Measurements from ENCODE around the gene SND1. TPM values are rescaled to one million over a fixed set of nuclear protein-coding genes. Genes with fewer than 3 reads are reported as not detected.
"Not testable (repeated sequence)": the region's sequence is repeated elsewhere in the genome, so short reads cannot be mapped to it uniquely, and the experiment has no call there.

Gene SND1
- polyA plus RNA-seq, 4 donors, result 47.2 to 148 (median 92.2) TPM

- Histone ChIP-seq H3K27me3 (ENCODE audit: control insufficient read depth in 3 of 3, insufficient read depth in 3 of 3, low read length in 3 of 3) (no peaks in the 10 kb centered on the region), H3K27ac (ENCODE audit: low read depth in 1 of 3, low read length in 2 of 3) (no peak overlapping the region), H3K4me1 (ENCODE audit: control insufficient read depth in 3 of 3, insufficient read depth in 2 of 3, low read depth in 1 of 3, low read length in 2 of 3) (peaks cover 6 to 41% (median 11%) of the 10 kb centered on the region in 3 donors), H3K36me3 (ENCODE audit: control insufficient read depth in 3 of 3, insufficient read depth in 2 of 3, low read depth in 1 of 3, low read length in 3 of 3) (no peaks in the 10 kb centered on the region), H3K4me3 (ENCODE audit: low read depth in 1 of 3, low read length in 3 of 3) (no peak overlapping the region), H3K9me3 (ENCODE audit: control insufficient read depth in 2 of 2, insufficient read depth in 1 of 2, low read depth in 1 of 2, low read length in 1 of 2) (no peaks in the 10 kb centered on the region)
- no peak for FAIRE-seq
- WGBS, 3 donors, result 84 to 89% (median 88%) methylated on average over 2 of the region's 2 CpGs
- DNase-seq, result no peak
Measured at GRCh38 chr7:127899411-127899810, 247.4 kb downstream of the SND1 start.

- no peaks in the 10 kb centered on the region for H3K9me3 ChIP-seq (ENCODE audit: control insufficient read depth in 2 of 2, insufficient read depth in 1 of 2, low read depth in 1 of 2, low read length in 1 of 2)
- DNase-seq, result peak in 1 of 2 donors; percentile 6
- H3K36me3 ChIP-seq (ENCODE audit: control insufficient read depth in 3 of 3, insufficient read depth in 2 of 3, low read depth in 1 of 3, low read length in 3 of 3), result no peaks in the 10 kb centered on the region
- no peak overlapping the region for H3K27ac ChIP-seq (ENCODE audit: low read depth in 1 of 3, low read length in 2 of 3)
- FAIRE-seq, result no peak
- no peak overlapping the region for H3K4me3 ChIP-seq (ENCODE audit: low read depth in 1 of 3, low read length in 3 of 3)
- H3K27me3 ChIP-seq (ENCODE audit: control insufficient read depth in 3 of 3, insufficient read depth in 3 of 3, low read length in 3 of 3), result no peaks in the 10 kb centered on the region
- 15 to 61% (median 36%) methylated on average over 4 of the region's 4 CpGs for WGBS, 3 donors
- peaks cover 6 to 45% (median 11%) of the 10 kb centered on the region in 3 donors for H3K4me1 ChIP-seq (ENCODE audit: control insufficient read depth in 3 of 3, insufficient read depth in 2 of 3, low read depth in 1 of 3, low read length in 2 of 3)
Measured at GRCh38 chr7:127900141-127900540, 248.1 kb downstream of the SND1 start.

- H3K36me3 ChIP-seq (ENCODE audit: control insufficient read depth in 3 of 3, insufficient read depth in 2 of 3, low read depth in 1 of 3, low read length in 3 of 3), result no peaks in the 10 kb centered on the region
- peaks cover 6 to 51% (median 11%) of the 10 kb centered on the region in 3 donors for H3K4me1 ChIP-seq (ENCODE audit: control insufficient read depth in 3 of 3, insufficient read depth in 2 of 3, low read depth in 1 of 3, low read length in 2 of 3)
- WGBS, 3 donors, result 67 to 77% (median 71%) methylated on average over 5 of the region's 5 CpGs
- no peak overlapping the region for H3K27ac ChIP-seq (ENCODE audit: low read depth in 1 of 3, low read length in 2 of 3)
- no peaks in the 10 kb centered on the region for H3K9me3 ChIP-seq (ENCODE audit: control insufficient read depth in 2 of 2, insufficient read depth in 1 of 2, low read depth in 1 of 2, low read length in 1 of 2)
- DNase-seq (no peak), FAIRE-seq (no peak)
- no peaks in the 10 kb centered on the region for H3K27me3 ChIP-seq (ENCODE audit: control insufficient read depth in 3 of 3, insufficient read depth in 3 of 3, low read length in 3 of 3)
- H3K4me3 ChIP-seq (ENCODE audit: low read depth in 1 of 3, low read length in 3 of 3), result no peak overlapping the region
Measured at GRCh38 chr7:127900732-127901685, 249.0 kb downstream of the SND1 start.

GRCh38 chr7:127901895-127902703 is 250.1 kb downstream of the SND1 start:
- Histone ChIP-seq H3K4me1 (ENCODE audit: control insufficient read depth in 3 of 3, insufficient read depth in 2 of 3, low read depth in 1 of 3, low read length in 2 of 3) (peaks cover 7 to 60% (median 15%) of the 10 kb centered on the region in 3 donors), H3K4me3 (ENCODE audit: low read depth in 1 of 3, low read length in 3 of 3) (no peak overlapping the region), H3K36me3 (ENCODE audit: control insufficient read depth in 3 of 3, insufficient read depth in 2 of 3, low read depth in 1 of 3, low read length in 3 of 3) (no peaks in the 10 kb centered on the region), H3K27ac (ENCODE audit: low read depth in 1 of 3, low read length in 2 of 3) (no peak overlapping the region), H3K27me3 (ENCODE audit: control insufficient read depth in 3 of 3, insufficient read depth in 3 of 3, low read length in 3 of 3) (no peaks in the 10 kb centered on the region), H3K9me3 (ENCODE audit: control insufficient read depth in 2 of 2, insufficient read depth in 1 of 2, low read depth in 1 of 2, low read length in 1 of 2) (no peaks in the 10 kb centered on the region)
- DNase-seq (no peak), FAIRE-seq (no peak)
- WGBS, 3 donors, result 83 to 89% (median 84%) methylated on average over 5 of the region's 5 CpGs

- H3K36me3 ChIP-seq (ENCODE audit: control insufficient read depth in 3 of 3, insufficient read depth in 2 of 3, low read depth in 1 of 3, low read length in 3 of 3); FAIRE-seq; H3K4me3 ChIP-seq (ENCODE audit: low read depth in 1 of 3, low read length in 3 of 3); DNase-seq; H3K9me3 ChIP-seq (ENCODE audit: control insufficient read depth in 2 of 2, insufficient read depth in 1 of 2, low read depth in 1 of 2, low read length in 1 of 2); H3K27ac ChIP-seq (ENCODE audit: low read depth in 1 of 3, low read length in 2 of 3); H3K27me3 ChIP-seq (ENCODE audit: control insufficient read depth in 3 of 3, insufficient read depth in 3 of 3, low read length in 3 of 3): not testable (repeated sequence)
- 95 to 97% (median 96%) methylated on average over 6 of the region's 6 CpGs for WGBS, 3 donors
- H3K4me1 ChIP-seq (ENCODE audit: control insufficient read depth in 3 of 3, insufficient read depth in 2 of 3, low read depth in 1 of 3, low read length in 2 of 3), result peaks cover 9 to 66% (median 20%) of the 10 kb centered on the region in 3 donors
Measured at GRCh38 chr7:127902753-127903152, 250.8 kb downstream of the SND1 start.

- Histone ChIP-seq H3K4me1 (ENCODE audit: control insufficient read depth in 3 of 3, insufficient read depth in 2 of 3, low read depth in 1 of 3, low read length in 2 of 3) (peaks cover 9 to 65% (median 20%) of the 10 kb centered on the region in 3 donors), H3K4me3 (ENCODE audit: low read depth in 1 of 3, low read length in 3 of 3) (no peak overlapping the region), H3K27me3 (ENCODE audit: control insufficient read depth in 3 of 3, insufficient read depth in 3 of 3, low read length in 3 of 3) (no peaks in the 10 kb centered on the region), H3K9me3 (ENCODE audit: control insufficient read depth in 2 of 2, insufficient read depth in 1 of 2, low read depth in 1 of 2, low read length in 1 of 2) (no peaks in the 10 kb centered on the region), H3K36me3 (ENCODE audit: control insufficient read depth in 3 of 3, insufficient read depth in 2 of 3, low read depth in 1 of 3, low read length in 3 of 3) (no peaks in the 10 kb centered on the region), H3K27ac (ENCODE audit: low read depth in 1 of 3, low read length in 2 of 3) (no peak overlapping the region)
- 92 to 95% (median 94%) methylated on average over 4 of the region's 4 CpGs for WGBS, 3 donors
- FAIRE-seq (no peak), DNase-seq (no peak)
Measured at GRCh38 chr7:127903892-127904669, 252.1 kb downstream of the SND1 start.

GRCh38 chr7:127904670-127904985 is 252.6 kb downstream of the SND1 start:
- Histone ChIP-seq H3K36me3 (ENCODE audit: control insufficient read depth in 3 of 3, insufficient read depth in 2 of 3, low read depth in 1 of 3, low read length in 3 of 3) (no peaks in the 10 kb centered on the region), H3K4me3 (ENCODE audit: low read depth in 1 of 3, low read length in 3 of 3) (no peak overlapping the region), H3K27ac (ENCODE audit: low read depth in 1 of 3, low read length in 2 of 3) (no peak overlapping the region), H3K9me3 (ENCODE audit: control insufficient read depth in 2 of 2, insufficient read depth in 1 of 2, low read depth in 1 of 2, low read length in 1 of 2) (no peaks in the 10 kb centered on the region), H3K4me1 (ENCODE audit: control insufficient read depth in 3 of 3, insufficient read depth in 2 of 3, low read depth in 1 of 3, low read length in 2 of 3) (peaks cover 9 to 69% (median 20%) of the 10 kb centered on the region in 3 donors), H3K27me3 (ENCODE audit: control insufficient read depth in 3 of 3, insufficient read depth in 3 of 3, low read length in 3 of 3) (no peaks in the 10 kb centered on the region)
- 80 to 89% (median 86%) methylated on average over 6 of the region's 6 CpGs for WGBS, 3 donors
- DNase-seq (no peak), FAIRE-seq (no peak)

GRCh38 chr7:127905021-127905420 is 253.0 kb downstream of the SND1 start:
- H3K36me3 ChIP-seq (ENCODE audit: control insufficient read depth in 3 of 3, insufficient read depth in 2 of 3, low read depth in 1 of 3, low read length in 3 of 3), result no peaks in the 10 kb centered on the region
- H3K4me3 ChIP-seq (ENCODE audit: low read depth in 1 of 3, low read length in 3 of 3), result no peak overlapping the region
- H3K27me3 ChIP-seq (ENCODE audit: control insufficient read depth in 3 of 3, insufficient read depth in 3 of 3, low read length in 3 of 3), result no peaks in the 10 kb centered on the region
- FAIRE-seq (no peak), DNase-seq (no peak)
- H3K27ac ChIP-seq (ENCODE audit: low read depth in 1 of 3, low read length in 2 of 3), result no peak overlapping the region
- H3K9me3 ChIP-seq (ENCODE audit: control insufficient read depth in 2 of 2, insufficient read depth in 1 of 2, low read depth in 1 of 2, low read length in 1 of 2), result no peaks in the 10 kb centered on the region
- peaks cover 7 to 66% (median 19%) of the 10 kb centered on the region in 3 donors for H3K4me1 ChIP-seq (ENCODE audit: control insufficient read depth in 3 of 3, insufficient read depth in 2 of 3, low read depth in 1 of 3, low read length in 2 of 3)
